ENCODE results near the gene GALNT17.

GALNT17 gene

GRCh38 chr7:71278257-71278656 lies 146.3 kb downstream of the GALNT17 start:
- Histone ChIP-seq H3K27ac (ENCODE audit: low read depth, low read length) (peak overlapping the region; percentile 19), H3K36me3 (ENCODE audit: control insufficient read depth, insufficient read depth, low read length) (no peaks in the 10 kb centered on the region), H3K9ac (ENCODE audit: low read length) (no peak overlapping the region), H3K4me1 (ENCODE audit: control insufficient read depth, insufficient read depth, low read length) (peaks cover 13% of the 10 kb centered on the region), H3K4me3 (ENCODE audit: low read length) (no peak overlapping the region), H3K27me3 (ENCODE audit: control insufficient read depth, insufficient read depth, low read length) (no peaks in the 10 kb centered on the region)

- no peaks in the 10 kb centered on the region for H3K36me3 ChIP-seq (ENCODE audit: control insufficient read depth, insufficient read depth, low read length)
- peaks cover 6% of the 10 kb centered on the region for H3K4me1 ChIP-seq (ENCODE audit: control insufficient read depth, insufficient read depth, low read length)
- H3K4me3 ChIP-seq (ENCODE audit: low read length): no peak overlapping the region
- no peaks in the 10 kb centered on the region for H3K27me3 ChIP-seq (ENCODE audit: control insufficient read depth, insufficient read depth, low read length)
- H3K9ac ChIP-seq (ENCODE audit: low read length): no peak overlapping the region
- no peak overlapping the region for H3K27ac ChIP-seq (ENCODE audit: low read depth, low read length)
Measured at GRCh38 chr7:71281261-71281660, 149.3 kb downstream of the GALNT17 start.

GRCh38 chr7:71283802-71284201 lies 151.9 kb downstream of the GALNT17 start:
- Histone ChIP-seq H3K36me3 (ENCODE audit: control insufficient read depth, insufficient read depth, low read length) (no peaks in the 10 kb centered on the region), H3K4me1 (ENCODE audit: control insufficient read depth, insufficient read depth, low read length) (no peaks in the 10 kb centered on the region), H3K9ac (ENCODE audit: low read length) (no peak overlapping the region), H3K27ac (ENCODE audit: low read depth, low read length) (no peak overlapping the region), H3K4me3 (ENCODE audit: low read length) (no peak overlapping the region), H3K27me3 (ENCODE audit: control insufficient read depth, insufficient read depth, low read length) (no peaks in the 10 kb centered on the region)

GRCh38 chr7:71285571-71286145 lies 153.7 kb downstream of the GALNT17 start:
- no peak overlapping the region for H3K4me3 ChIP-seq (ENCODE audit: low read length)
- H3K36me3 ChIP-seq (ENCODE audit: control insufficient read depth, insufficient read depth, low read length): no peaks in the 10 kb centered on the region
- H3K9ac ChIP-seq (ENCODE audit: low read length): no peak overlapping the region
- H3K27ac ChIP-seq (ENCODE audit: low read depth, low read length): no peak overlapping the region
- peaks cover 7% of the 10 kb centered on the region for H3K4me1 ChIP-seq (ENCODE audit: control insufficient read depth, insufficient read depth, low read length)
- no peaks in the 10 kb centered on the region for H3K27me3 ChIP-seq (ENCODE audit: control insufficient read depth, insufficient read depth, low read length)

- H3K36me3 ChIP-seq (ENCODE audit: control insufficient read depth, insufficient read depth, low read length): no peaks in the 10 kb centered on the region
- H3K27me3 ChIP-seq (ENCODE audit: control insufficient read depth, insufficient read depth, low read length): no peaks in the 10 kb centered on the region
- H3K4me3 ChIP-seq (ENCODE audit: low read length): no peak overlapping the region
- H3K27ac ChIP-seq (ENCODE audit: low read depth, low read length): peak overlapping the region; percentile 44
- H3K9ac ChIP-seq (ENCODE audit: low read length): no peak overlapping the region
- peaks cover 7% of the 10 kb centered on the region for H3K4me1 ChIP-seq (ENCODE audit: control insufficient read depth, insufficient read depth, low read length)
Measured at GRCh38 chr7:71286336-71286735, 154.4 kb downstream of the GALNT17 start.

GRCh38 chr7:71286924-71287323 lies 155.0 kb downstream of the GALNT17 start:
- Histone ChIP-seq H3K9ac (ENCODE audit: low read length) (no peak overlapping the region), H3K4me1 (ENCODE audit: control insufficient read depth, insufficient read depth, low read length) (peaks cover 7% of the 10 kb centered on the region), H3K27me3 (ENCODE audit: control insufficient read depth, insufficient read depth, low read length) (no peaks in the 10 kb centered on the region), H3K27ac (ENCODE audit: low read depth, low read length) (peak overlapping the region; percentile 44), H3K4me3 (ENCODE audit: low read length) (no peak overlapping the region), H3K36me3 (ENCODE audit: control insufficient read depth, insufficient read depth, low read length) (no peaks in the 10 kb centered on the region)

- H3K4me3 ChIP-seq (ENCODE audit: low read length): no peak overlapping the region
- H3K27ac ChIP-seq (ENCODE audit: low read depth, low read length): no peak overlapping the region
- H3K27me3 ChIP-seq (ENCODE audit: control insufficient read depth, insufficient read depth, low read length): no peaks in the 10 kb centered on the region
- H3K4me1 ChIP-seq (ENCODE audit: control insufficient read depth, insufficient read depth, low read length): peaks cover 7% of the 10 kb centered on the region
- no peaks in the 10 kb centered on the region for H3K36me3 ChIP-seq (ENCODE audit: control insufficient read depth, insufficient read depth, low read length)
- H3K9ac ChIP-seq (ENCODE audit: low read length): no peak overlapping the region
Measured at GRCh38 chr7:71290452-71290851, 158.5 kb downstream of the GALNT17 start.

GRCh38 chr7:71298378-71298777 lies 166.4 kb downstream of the GALNT17 start:
- Histone ChIP-seq H3K4me1 (ENCODE audit: control insufficient read depth, insufficient read depth, low read length) (peaks cover 1% of the 10 kb centered on the region), H3K27me3 (ENCODE audit: control insufficient read depth, insufficient read depth, low read length) (no peaks in the 10 kb centered on the region), H3K9ac (ENCODE audit: low read length) (no peak overlapping the region), H3K27ac (ENCODE audit: low read depth, low read length) (peak overlapping the region; percentile 45), H3K4me3 (ENCODE audit: low read length) (no peak overlapping the region), H3K36me3 (ENCODE audit: control insufficient read depth, insufficient read depth, low read length) (no peaks in the 10 kb centered on the region)

- H3K27me3 ChIP-seq (ENCODE audit: control insufficient read depth, insufficient read depth, low read length): no peaks in the 10 kb centered on the region
- H3K4me1 ChIP-seq (ENCODE audit: control insufficient read depth, insufficient read depth, low read length): peaks cover 5% of the 10 kb centered on the region
- H3K27ac ChIP-seq (ENCODE audit: low read depth, low read length): no peak overlapping the region
- no peak overlapping the region for H3K9ac ChIP-seq (ENCODE audit: low read length)
- no peak overlapping the region for H3K4me3 ChIP-seq (ENCODE audit: low read length)
- H3K36me3 ChIP-seq (ENCODE audit: control insufficient read depth, insufficient read depth, low read length): no peaks in the 10 kb centered on the region
Measured at GRCh38 chr7:71300086-71300485, 168.1 kb downstream of the GALNT17 start.

- no peak overlapping the region for H3K9ac ChIP-seq (ENCODE audit: low read length)
- no peak overlapping the region for H3K27ac ChIP-seq (ENCODE audit: low read depth, low read length)
- H3K4me3 ChIP-seq (ENCODE audit: low read length): no peak overlapping the region
- H3K4me1 ChIP-seq (ENCODE audit: control insufficient read depth, insufficient read depth, low read length): peaks cover 5% of the 10 kb centered on the region
- no peaks in the 10 kb centered on the region for H3K36me3 ChIP-seq (ENCODE audit: control insufficient read depth, insufficient read depth, low read length)
- no peaks in the 10 kb centered on the region for H3K27me3 ChIP-seq (ENCODE audit: control insufficient read depth, insufficient read depth, low read length)
Measured at GRCh38 chr7:71300603-71301002, 168.7 kb downstream of the GALNT17 start.

GRCh38 chr7:71301167-71301566 lies 169.2 kb downstream of the GALNT17 start:
- Histone ChIP-seq H3K9ac (ENCODE audit: low read length) (no peak overlapping the region), H3K36me3 (ENCODE audit: control insufficient read depth, insufficient read depth, low read length) (no peaks in the 10 kb centered on the region), H3K27ac (ENCODE audit: low read depth, low read length) (no peak overlapping the region), H3K27me3 (ENCODE audit: control insufficient read depth, insufficient read depth, low read length) (no peaks in the 10 kb centered on the region), H3K4me3 (ENCODE audit: low read length) (no peak overlapping the region), H3K4me1 (ENCODE audit: control insufficient read depth, insufficient read depth, low read length) (peaks cover 5% of the 10 kb centered on the region)

GRCh38 chr7:71303566-71303965 lies 171.6 kb downstream of the GALNT17 start:
- Histone ChIP-seq H3K4me3 (ENCODE audit: low read length) (no peak overlapping the region), H3K27ac (ENCODE audit: low read depth, low read length) (no peak overlapping the region), H3K4me1 (ENCODE audit: control insufficient read depth, insufficient read depth, low read length) (peaks cover 18% of the 10 kb centered on the region), H3K27me3 (ENCODE audit: control insufficient read depth, insufficient read depth, low read length) (no peaks in the 10 kb centered on the region), H3K9ac (ENCODE audit: low read length) (no peak overlapping the region), H3K36me3 (ENCODE audit: control insufficient read depth, insufficient read depth, low read length) (no peaks in the 10 kb centered on the region)

- H3K27ac ChIP-seq (ENCODE audit: low read depth, low read length): peak overlapping the region; percentile 91
- peaks cover 33% of the 10 kb centered on the region for H3K4me1 ChIP-seq (ENCODE audit: control insufficient read depth, insufficient read depth, low read length)
- H3K9ac ChIP-seq (ENCODE audit: low read length): no peak overlapping the region
- H3K4me3 ChIP-seq (ENCODE audit: low read length): no peak overlapping the region
- no peaks in the 10 kb centered on the region for H3K36me3 ChIP-seq (ENCODE audit: control insufficient read depth, insufficient read depth, low read length)
- no peaks in the 10 kb centered on the region for H3K27me3 ChIP-seq (ENCODE audit: control insufficient read depth, insufficient read depth, low read length)
Measured at GRCh38 chr7:71308096-71308495, 176.2 kb downstream of the GALNT17 start.
